ENCODE results near the gene SH3BP2.

SH3BP2 gene

GRCh38 chr4:2822461-2823300 lies 29.8 kb downstream of the SH3BP2 start:
- DNase-seq: no peak

DNA sequence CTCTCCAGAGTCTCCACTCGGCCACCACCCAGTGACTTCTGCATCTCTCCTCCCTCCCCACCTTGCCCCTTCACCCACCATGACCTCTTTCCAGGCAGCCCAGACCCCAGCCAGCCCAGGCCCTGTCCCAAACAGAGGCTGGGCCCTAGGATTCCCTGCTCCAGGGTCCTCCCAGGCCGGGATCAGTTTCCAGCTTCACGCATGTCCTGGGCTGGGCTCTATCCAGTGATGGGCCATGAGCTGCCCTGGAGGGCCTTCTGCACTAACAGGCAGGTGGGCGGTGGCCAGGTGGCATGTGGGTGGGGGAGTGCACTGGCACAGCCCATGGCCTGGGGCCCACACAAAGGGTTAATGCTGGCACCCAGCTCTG lies 30.4 kb downstream of the SH3BP2 start:
- DNase-seq: no peak

GRCh38 chr4:2823671-2824328 lies 30.9 kb downstream of the SH3BP2 start:
- no peak for DNase-seq

DNA sequence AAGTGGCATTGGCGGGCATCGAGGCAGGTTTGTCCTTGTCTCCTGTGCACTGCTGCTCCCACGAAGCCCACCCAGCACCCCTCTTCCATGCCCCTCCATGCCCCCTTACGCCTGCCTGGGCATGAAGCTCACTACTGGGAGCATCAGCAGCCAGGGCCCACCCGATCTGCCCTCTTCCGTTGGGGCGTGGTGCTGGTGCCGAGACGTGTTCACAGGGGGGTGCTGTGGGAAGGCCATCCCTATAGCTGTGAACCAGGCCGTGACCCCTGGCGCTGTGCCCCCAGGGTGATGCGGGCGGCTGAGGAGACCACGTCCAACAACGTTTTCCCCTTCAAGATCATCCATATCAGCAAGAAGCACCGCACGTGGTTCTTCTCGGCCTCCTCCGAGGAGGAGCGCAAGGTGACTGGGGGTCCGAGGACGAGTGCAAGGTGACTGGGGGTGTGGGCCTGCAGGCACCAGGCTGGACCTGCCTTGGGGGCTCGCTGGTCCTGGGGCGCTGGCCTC lies 31.5 kb downstream of the SH3BP2 start:
- no peak for DNase-seq

- DNase-seq: no peak
Observed at GRCh38 chr4:2824836-2825381, 32.0 kb downstream of the SH3BP2 start.

GRCh38 chr4:2825740-2826139 lies 32.9 kb downstream of the SH3BP2 start:
- DNase-seq: no peak

DNA sequence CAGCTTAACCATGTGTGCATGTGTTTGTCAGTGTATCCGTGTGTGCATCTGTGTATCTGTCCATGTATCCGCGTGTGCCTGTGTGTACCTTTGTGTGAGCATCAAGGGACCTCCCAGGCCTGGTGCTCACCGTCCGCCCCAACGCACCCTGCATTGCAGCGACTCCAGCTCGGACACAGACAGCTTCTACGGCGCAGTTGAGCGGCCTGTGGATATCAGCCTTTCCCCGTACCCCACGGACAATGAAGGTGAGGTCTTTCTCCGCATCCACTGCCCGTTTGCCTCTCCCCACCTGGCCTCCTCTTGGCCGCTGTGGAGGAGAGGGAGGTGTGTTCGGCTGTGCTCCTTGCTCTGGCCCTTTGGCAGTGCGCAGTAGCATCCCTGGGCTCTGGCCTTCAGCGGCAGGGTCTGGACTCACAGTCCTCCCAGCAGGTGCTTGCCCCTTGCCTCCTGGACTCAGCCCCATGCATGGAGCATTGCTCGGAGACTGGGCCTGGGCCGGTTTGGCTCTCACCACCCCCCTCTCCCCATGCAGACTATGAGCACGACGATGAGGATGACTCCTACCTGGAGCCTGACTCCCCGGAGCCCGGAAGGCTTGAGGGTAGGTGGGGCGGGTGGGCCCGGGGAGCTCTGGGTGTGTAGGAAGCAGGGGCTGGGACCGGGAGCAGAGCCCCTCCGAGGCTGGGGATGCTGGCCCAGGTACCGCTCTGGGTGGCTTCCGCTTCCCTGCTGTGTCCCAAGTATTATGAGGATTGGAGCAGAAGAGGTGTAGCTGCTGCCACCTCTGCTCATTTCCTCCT lies 34.4 kb downstream of the SH3BP2 start:
- DNase-seq: no peak

- no peak for DNase-seq
Observed at GRCh38 chr4:2827874-2828751, 35.2 kb downstream of the SH3BP2 start.

GRCh38 chr4:2828758-2829181 lies 35.9 kb downstream of the SH3BP2 start:
- no peak for DNase-seq

GRCh38 chr4:2829321-2829932 lies 36.5 kb downstream of the SH3BP2 start:
- DNase-seq: no peak

- no peak for DNase-seq
Observed at GRCh38 chr4:2829933-2830451, 37.1 kb downstream of the SH3BP2 start.

DNA sequence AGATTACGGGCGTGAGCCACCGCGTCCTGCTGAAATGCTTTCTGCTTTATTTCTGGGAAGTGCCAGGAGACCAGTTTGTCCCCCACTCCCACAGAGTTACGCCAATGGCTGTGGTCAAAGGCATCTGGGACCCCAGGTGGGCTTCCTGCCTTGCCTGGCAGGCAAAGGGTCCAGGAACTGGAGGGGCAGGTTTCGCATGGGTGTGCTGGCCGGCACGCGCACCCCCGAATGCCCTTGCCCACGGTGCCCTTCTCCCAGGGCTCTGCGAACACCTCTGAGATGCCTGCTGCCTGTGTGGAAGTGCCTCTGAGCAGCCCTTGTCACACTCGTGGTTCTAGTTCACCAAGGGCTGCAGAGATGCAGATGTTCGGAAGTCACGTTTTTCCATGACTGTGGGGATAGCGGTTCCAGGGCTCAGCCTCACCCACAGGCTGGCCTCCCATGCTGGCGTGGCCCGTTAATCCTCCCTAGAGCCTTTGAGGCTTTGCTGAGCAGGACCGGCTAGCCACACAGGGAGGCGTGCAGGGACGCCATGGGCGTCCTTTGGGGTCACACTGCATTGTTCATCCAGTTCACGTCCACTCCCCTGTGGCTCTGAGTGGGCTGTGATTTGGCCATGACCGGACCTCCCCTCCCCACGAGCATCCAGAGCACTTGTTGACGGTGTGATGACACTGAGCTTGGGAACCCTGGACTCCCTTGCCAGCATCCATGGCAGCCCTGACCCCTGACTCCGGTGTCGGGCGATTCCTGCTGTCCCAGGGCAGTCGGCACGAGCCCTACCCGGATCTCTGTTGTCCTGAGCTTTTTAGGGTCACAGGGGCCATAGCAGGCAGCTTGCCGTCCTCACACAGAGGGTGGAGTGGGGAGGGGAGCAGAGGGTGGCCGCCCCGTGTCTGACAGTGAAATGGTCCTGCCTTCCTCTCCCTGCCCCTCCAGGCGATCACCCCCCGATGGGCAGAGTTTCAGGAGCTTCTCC lies 38.0 kb downstream of the SH3BP2 start:
- DNase-seq: no peak

DNA sequence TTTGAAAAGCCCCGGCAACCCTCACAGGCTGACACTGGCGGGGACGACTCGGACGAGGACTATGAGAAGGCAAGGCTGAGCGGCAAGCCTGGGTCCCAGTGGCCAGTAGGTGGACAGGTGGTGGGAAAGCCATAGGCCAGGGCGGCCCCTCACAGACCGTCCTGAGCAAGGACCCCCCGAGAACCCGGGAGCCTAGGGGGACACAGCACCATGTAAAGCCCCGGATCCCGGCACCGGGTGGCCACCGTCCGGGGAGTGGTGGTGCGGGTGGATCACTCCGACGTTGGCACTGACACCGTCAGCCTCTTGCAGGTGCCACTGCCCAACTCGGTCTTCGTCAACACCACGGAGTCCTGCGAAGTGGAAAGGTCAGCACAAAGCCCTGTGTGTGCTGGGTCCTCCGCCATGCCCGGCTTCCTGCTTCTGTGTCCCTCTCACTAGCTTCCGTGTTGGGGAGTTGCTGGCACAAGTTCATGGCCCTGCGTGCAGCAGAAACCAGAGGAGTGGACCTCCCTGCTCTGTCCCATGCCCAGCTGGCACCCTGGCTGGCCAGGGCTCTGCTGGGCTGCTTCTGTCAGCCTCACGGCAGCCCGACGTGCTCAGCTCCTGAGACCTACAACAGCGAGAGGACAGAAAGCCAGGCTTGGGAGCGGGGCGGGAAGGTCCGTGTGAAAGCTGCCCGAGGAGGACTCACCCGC lies 38.9 kb downstream of the SH3BP2 start:
- no peak for DNase-seq

- DNase-seq: no peak
Observed at GRCh38 chr4:2832309-2832980, 39.6 kb downstream of the SH3BP2 start.

GRCh38 chr4:2832981-2833670 lies 40.2 kb downstream of the SH3BP2 start:
- no peak for DNase-seq

- no peak for DNase-seq
Observed at GRCh38 chr4:2833671-2834000, 40.8 kb downstream of the SH3BP2 start.

DNA sequence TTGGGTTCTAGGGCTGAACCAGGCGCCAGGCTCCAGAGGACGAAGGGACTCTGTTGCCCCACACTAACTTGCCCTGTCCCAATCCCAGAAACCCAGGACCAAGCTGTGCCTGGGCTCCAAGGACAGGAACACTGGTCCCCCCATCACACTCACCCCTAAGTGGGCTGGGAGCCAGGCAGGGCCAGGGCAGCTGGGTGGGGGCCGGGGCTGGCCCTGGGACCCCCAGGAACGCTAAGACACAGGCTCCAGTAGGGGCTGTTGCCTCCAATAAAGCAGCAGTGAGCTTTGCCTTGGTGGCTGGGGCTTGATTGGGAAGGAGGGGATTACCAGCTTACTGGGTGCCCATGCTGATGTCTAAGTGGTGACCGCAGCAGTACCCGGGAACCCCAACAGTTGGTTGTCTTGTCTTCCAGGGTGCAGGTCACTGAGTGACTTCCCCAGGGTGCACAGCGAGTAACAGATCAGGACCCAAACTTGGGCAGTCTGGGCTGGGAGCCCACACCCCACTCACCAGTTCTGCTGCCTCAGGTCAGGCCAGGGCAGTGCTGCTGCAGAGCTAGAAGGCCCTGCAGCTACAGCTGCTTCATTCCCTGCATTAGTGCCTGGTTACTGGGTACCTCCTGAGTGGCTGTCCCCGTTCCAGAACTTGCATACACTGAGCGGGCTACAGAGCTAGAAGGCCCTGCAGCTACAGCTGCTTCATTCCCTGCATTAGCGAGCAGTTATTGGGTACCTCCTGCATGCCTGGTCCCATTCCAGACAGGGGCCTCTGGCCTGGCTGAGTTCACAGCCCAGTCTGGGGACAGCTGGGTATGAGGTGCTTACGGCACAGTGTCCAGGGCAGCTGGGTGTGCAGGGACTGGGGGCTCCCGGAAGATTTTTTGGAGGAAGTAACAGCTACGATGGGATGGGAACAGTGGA lies 41.4 kb downstream of the SH3BP2 start:
- DNase-seq: no peak

Measured in CD4-positive, alpha-beta T cell treated with Interleukin-6 for 4 hours (primary cell).